HG02981 (cell line): Measurements from ENCODE around the gene CYTH1.

Source experiments
- ATAC-seq: cut with Tn5 transposase; IDR thresholded peaks from one replicate; pipeline ENCODE4 v1.9.1; 2021; ENCODE audit warnings: mild to moderate bottlenecking, moderate library complexity; ENCODE audit not compliant: unreplicated experiment

Gene CYTH1

GRCh38 chr17:78696016-78696982 is 85.8 kb downstream of the CYTH1 start:
- ATAC-seq = no peak

DNA sequence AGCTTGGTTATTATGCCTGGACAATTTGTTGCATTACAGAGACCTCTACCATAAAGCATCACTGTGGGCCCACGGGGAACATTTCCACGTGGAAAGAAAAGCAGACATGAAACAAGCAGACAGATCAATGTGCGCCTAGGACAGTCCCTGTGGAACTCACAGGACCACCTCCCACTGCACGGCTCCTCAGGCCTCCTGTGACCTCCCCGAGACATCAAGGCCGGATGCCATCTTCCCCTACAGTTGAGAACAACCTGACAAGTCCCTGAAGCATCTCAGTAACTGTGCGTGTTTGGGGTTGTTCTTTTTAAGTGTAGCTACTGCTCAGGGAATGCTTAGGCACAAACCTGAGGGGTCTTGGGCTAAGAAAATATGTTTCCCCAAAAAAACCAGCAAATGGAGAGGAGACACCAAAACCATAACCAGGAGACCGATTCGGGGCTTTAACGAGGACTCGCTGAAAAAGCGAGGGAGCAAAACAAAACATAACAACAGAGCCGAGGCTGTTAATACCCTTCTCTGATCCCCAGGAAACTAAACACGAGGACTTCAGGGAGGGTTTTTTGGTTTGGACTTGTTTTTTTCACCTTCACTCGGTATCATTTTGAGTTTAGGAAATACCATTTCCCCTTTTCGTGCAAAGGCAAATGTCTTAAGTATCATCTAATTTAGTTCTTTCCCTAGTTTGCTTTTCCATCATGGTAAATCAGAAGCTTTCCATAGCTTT is 87.1 kb downstream of the CYTH1 start:
- no peak for ATAC-seq

DNA sequence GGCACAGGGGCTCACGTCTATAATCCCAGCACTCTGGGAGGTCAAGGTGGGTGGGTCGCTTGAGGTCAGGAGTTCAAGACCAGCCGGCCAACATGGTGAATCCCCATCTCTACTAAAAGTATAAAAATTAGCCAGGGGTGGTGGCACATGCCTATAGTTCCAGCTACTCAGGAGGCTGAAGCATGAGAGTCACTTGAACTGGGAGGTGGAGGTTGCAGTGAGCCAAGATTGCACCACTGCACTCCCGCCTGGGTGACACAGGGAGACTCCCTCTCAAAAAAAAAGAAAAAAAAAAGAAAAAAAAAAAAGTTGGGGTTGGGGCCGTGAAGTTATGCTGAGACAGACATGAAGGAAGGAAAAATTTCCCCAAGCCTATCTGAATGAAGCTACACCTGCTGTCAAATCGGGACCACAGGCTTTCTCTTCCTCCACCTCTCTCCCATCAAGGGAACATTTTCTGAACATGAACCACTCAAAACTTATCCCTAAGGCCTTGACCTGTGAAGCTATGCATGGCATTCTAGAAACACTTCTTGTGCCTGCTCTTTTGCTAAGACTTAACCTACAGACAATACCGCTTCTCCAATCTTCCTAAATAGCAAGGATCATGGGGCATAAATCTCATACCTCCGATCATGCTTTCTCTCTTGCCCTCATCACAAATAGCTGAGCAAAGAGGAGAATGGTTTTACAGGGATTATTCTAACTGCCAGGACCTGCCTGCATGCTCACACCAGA is 88.6 kb downstream of the CYTH1 start:
- ATAC-seq = no peak

DNA sequence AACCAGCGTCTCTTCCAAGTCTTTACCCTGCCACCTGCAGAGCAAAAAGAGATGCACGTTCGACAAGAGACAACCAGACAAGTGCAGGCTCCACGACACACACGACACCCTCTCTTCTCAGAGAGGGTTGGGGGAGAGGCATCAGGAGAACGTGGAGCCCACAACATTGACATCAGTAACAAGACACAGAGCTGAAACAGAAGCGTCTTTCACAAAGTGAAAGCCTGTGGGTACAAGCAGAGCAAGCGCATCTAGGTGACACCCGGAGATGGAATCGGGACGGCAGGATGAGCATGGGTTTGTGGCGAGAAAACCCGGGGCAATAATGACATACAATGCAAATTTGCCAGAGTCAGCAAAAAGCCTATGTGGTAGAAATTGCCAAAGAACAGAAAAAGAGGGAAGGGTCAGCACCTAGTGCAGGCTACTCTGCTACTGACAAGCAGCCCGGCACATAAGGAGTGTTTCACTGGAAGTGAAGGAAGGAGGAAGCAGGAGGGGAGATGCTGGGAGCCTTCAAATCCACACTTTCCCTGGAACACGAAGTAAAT is 89.5 kb downstream of the CYTH1 start:
- no peak for ATAC-seq

- ATAC-seq = no peak
Measured at GRCh38 chr17:78689029-78689428, 93.0 kb downstream of the CYTH1 start.

GRCh38 chr17:78687944-78688343 is 94.1 kb downstream of the CYTH1 start:
- ATAC-seq = no peak

GRCh38 chr17:78687125-78687524 is 94.9 kb downstream of the CYTH1 start:
- ATAC-seq = no peak

- ATAC-seq = no peak
Measured at GRCh38 chr17:78684026-78684425, 98.0 kb downstream of the CYTH1 start.

GRCh38 chr17:78683408-78683961 is 98.6 kb downstream of the CYTH1 start:
- no peak for ATAC-seq

- ATAC-seq = no peak
Measured at GRCh38 chr17:78682363-78682762, 99.7 kb downstream of the CYTH1 start.

- no peak for ATAC-seq
Measured at GRCh38 chr17:78680436-78680835, 101.6 kb downstream of the CYTH1 start.

GRCh38 chr17:78679495-78680395 is 102.3 kb downstream of the CYTH1 start:
- no peak for ATAC-seq

DNA sequence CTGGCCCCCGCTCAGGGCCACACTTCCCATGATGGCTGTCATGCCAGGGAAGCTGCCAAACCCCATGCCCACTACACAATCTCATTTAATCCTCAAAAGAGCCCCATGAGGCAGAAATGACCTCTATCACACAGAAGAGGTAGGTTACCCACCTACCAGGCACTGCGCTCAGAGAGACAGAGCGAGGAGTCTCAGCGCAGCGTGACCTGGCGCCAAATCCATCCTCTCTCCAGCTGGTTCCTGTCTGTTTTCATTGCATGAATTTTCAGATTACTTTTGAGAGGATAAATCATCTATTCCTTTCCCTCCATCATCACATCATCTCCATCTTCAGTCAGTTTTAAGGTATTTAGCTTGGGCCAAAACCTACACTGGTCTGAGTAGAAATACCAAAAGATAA is 103.4 kb downstream of the CYTH1 start:
- ATAC-seq = no peak

GRCh38 chr17:78678222-78678557 is 103.9 kb downstream of the CYTH1 start:
- no peak for ATAC-seq

DNA sequence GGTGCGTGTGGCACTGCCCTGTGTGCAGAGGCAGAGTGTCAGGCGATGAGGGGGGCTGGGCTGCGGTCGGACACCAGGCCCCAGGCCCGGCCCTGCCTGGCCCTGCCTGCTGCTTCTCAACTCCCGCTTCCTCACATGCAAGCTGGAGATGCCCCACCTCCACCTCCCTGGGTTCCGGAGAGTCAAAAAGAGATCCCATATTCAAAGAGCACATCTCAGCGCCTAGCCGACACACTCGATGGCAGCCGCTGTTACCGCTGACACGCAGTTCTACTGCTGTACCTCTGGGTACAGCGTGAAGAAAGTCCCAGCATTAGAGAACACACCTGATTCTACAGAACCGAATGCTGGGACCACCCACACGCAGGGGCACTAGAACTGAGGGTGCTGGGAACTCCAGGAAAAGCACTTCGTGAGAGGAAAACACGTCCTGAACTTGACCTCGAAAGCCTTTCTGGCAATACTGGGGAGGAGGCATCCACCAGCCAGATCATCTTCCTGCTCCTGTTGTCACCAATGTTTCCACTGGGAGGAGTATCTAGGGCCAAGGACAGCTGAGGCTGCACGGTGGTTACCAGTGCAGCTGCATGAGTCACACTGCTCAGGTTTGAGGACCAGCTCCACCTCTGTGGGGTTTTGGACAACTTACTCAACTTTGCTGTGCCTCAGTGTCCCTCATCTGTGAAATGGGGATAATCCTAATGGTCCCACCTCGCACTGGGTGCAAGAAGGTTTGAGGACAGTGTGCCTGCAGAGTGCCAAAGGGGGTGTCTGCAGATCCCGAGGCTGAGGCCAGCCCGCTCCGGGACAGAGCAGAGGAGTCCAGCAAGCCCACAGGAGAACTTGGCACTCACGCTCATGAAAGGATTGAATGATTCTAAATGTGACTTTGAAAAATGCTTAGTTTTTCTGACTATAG is 104.5 kb downstream of the CYTH1 start:
- ATAC-seq = no peak

DNA sequence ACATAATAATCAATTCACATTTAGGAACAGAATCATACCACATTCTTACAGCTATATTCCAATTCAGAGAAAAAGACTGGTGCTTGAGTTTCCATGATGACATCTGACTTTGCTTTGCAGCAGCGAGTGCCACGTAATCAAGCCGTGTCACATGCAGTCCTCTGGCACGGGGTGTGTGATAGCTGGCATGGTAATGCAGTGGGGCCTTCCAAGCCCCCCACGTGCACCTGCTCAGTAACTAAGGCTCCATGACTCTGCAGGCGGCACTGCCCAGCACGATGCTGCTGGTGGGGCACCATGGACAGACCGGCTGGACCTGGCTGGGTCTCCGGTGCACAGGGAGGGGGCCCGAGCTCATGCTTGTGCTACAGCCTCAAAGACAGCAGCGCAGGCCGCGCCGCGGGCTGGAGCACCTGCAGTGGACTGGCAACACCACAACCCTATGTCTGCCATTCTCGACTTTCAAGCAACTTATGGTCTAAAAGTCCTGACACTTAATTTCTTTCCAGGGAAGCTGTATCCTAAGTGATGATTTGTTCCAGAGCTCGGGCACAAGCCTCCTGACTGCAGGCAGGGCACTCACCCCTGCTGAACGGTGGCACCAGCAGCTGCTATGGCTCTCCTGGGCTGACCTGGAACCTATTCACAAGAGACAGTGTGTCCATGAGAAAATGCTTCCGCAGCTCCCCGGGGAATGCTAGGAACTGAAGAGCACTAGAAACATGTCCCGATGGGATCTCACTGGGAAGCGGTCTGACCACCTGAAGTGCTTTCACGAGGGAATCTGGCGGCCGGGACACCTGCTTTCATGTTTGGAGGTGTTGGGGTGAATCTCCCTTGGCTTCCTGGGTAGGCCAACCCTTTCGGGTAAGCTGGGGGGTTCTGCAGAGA is 105.4 kb downstream of the CYTH1 start:
- no peak for ATAC-seq

GRCh38 chr17:78675836-78676235 is 106.2 kb downstream of the CYTH1 start:
- no peak for ATAC-seq

GRCh38 chr17:78675316-78675616 is 106.8 kb downstream of the CYTH1 start:
- ATAC-seq = no peak
